ENCODE data around the gene USH1C.

- TF ChIP-seq CTCF (IDR thresholded peaks at IDR 0.05; ENCODE audit: low read depth, low read length) (no peak), EZH2phosphoT487 (IDR thresholded peaks at IDR 0.05; ENCODE audit: low read depth) (no peak)
These were observed 2.0 kb upstream of the USH1C start for GRCh38 chr11:17546240-17546639.

All from OCI-LY3 (cell line).